Prostate gland (tissue), 2 donors: ENCODE measurements around the gene S100A6. TPM values are rescaled to one million over a fixed set of nuclear protein-coding genes. Genes with fewer than 3 reads are reported as not detected.
A peak's percentile ranks its signal among the peaks of the same experiment; 100 is the strongest.

ENCODE experiments used
- DNase-seq: peaks from one replicate; pipeline ENCODE4 v3.0.0-alpha.2; 2019; ENCODE audit warnings: low spot score
- H3K27ac ChIP-seq, 2 donors: fragments of 200-600 bp; sonication (generic); 2 replicates each; pipeline ENCODE4 v1.5.1; 2017 to 2019
- H3K27me3 ChIP-seq: fragments of 200-600 bp; sonication (generic); replicated peaks from 2 replicates; pipeline ENCODE4 v1.5.1; 2019; ENCODE audit not compliant: insufficient read depth
- H3K36me3 ChIP-seq, 2 donors: fragments of 200-600 bp; sonication (generic); 1 replicate in 1 of 2; 2 replicates in 1 of 2; pipeline versions ENCODE4 v1.5.1 to v1.8.1; 2017 to 2019
- H3K4me1 ChIP-seq: fragments of 200-600 bp; sonication (generic); replicated peaks from 2 replicates; pipeline ENCODE4 v1.5.1; 2019
- H3K4me3 ChIP-seq, 2 donors: fragments of 200-600 bp; sonication (generic); 2 replicates each; pipeline ENCODE4 v1.5.1; 2017 to 2019
- H3K9me3 ChIP-seq: fragments of 200-600 bp; sonication (generic); 2 replicates; pipeline ENCODE4 v1.5.1; 2017
- POLR2A ChIP-seq: fragments of 450-650 bp; IDR thresholded peaks from one replicate; pipeline ENCODE4 v1.6.1; 2016; ENCODE audit warnings: antibody characterized with exemption, mild to moderate bottlenecking
- POLR2AphosphoS5 ChIP-seq: sonication (generic); formaldehyde crosslinking; IDR thresholded peaks from one replicate; pipeline ENCODE4 v1.6.1; 2017; ENCODE audit warnings: antibody characterized with exemption
- whole genome bisulfite sequencing: methylation state at CpG from one replicate; pipeline ENCODE4 v1.1.5; 2018; 5-methylcytosine and 5-hydroxymethylcytosine counted together
- intact Hi-C: fragments of 100-400 bp; cut with DNase I; formaldehyde crosslinking; loops from one replicate; pipeline ENCODE4 v1.14.2; 2022
- total RNA-seq, 2 donors: library from RNA; depleted of rRNA; stranded (reverse); fragments of >200 nt; gene quantifications; one replicate each; pipeline ENCODE4 v1.1.0, GENCODE V29; 2016
- TF ChIP-seq, protein P1 (sequence below), 4 experiments: fragments of 200-600 bp in 2 of 4; fragments of 450-650 bp in 2 of 4; sonication (generic) in 2 of 4; IDR thresholded peaks; 1 replicate in 3 of 4; 2 replicates in 1 of 4; pipeline ENCODE4 v1.5.1; 2016 to 2019; ENCODE audit warnings: antibody characterized with exemption in 4 of 4, mild to moderate bottlenecking in 2 of 4, moderate library complexity in 2 of 4

The S100A6 gene
- total RNA-seq, 2 donors from 2014 or later: 184 to 279 TPM

- DNase-seq: peak; percentile 83
- Histone ChIP-seq H3K27ac (peak overlapping the region; percentile 66 to 86), H3K4me3 (no peak overlapping the region), H3K27me3 (no peaks in the 10 kb centered on the region), H3K4me1 (peaks cover 3% of the 10 kb centered on the region), H3K36me3 (no peaks in the 10 kb centered on the region), H3K9me3 (no peaks in the 10 kb centered on the region)
- intact Hi-C loops: loop anchor here (1.0 to 5.0 kb wide), 3 partner anchors 35 to 216 kb away; no protein-coding TSS in a partner anchor
- TF ChIP-seq POLR2A: peak; percentile 24
- peak; percentile 79 for TF ChIP-seq POLR2AphosphoS5
- TF ChIP-seq, protein P1, sequence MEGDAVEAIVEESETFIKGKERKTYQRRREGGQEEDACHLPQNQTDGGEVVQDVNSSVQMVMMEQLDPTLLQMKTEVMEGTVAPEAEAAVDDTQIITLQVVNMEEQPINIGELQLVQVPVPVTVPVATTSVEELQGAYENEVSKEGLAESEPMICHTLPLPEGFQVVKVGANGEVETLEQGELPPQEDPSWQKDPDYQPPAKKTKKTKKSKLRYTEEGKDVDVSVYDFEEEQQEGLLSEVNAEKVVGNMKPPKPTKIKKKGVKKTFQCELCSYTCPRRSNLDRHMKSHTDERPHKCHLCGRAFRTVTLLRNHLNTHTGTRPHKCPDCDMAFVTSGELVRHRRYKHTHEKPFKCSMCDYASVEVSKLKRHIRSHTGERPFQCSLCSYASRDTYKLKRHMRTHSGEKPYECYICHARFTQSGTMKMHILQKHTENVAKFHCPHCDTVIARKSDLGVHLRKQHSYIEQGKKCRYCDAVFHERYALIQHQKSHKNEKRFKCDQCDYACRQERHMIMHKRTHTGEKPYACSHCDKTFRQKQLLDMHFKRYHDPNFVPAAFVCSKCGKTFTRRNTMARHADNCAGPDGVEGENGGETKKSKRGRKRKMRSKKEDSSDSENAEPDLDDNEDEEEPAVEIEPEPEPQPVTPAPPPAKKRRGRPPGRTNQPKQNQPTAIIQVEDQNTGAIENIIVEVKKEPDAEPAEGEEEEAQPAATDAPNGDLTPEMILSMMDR (IDR thresholded peaks at IDR 0.05): peak; percentile 96 to 99 (median 98)
- 15% methylated on average over 25 of the region's 25 CpGs for WGBS
Measured at GRCh38 chr1:153568367-153569099, 32.7 kb upstream of the S100A6 start.

- no peak for TF ChIP-seq POLR2A
- TF ChIP-seq POLR2AphosphoS5: no peak
- TF ChIP-seq, protein P1 (IDR thresholded peaks at IDR 0.05): no peak
- Histone ChIP-seq H3K27ac (peak overlapping the region; percentile 86), H3K4me3 (no peak overlapping the region), H3K36me3 (no peaks in the 10 kb centered on the region), H3K27me3 (no peaks in the 10 kb centered on the region), H3K9me3 (no peaks in the 10 kb centered on the region), H3K4me1 (peaks cover 3% of the 10 kb centered on the region)
- 74% methylated on average over 22 of the region's 22 CpGs for WGBS
- intact Hi-C loops: loop anchor here (1.0 to 5.0 kb wide), 3 partner anchors 34 to 215 kb away; no protein-coding TSS in a partner anchor
- no peak for DNase-seq
Measured at GRCh38 chr1:153567621-153568366, 32.0 kb upstream of the S100A6 start.

DNA sequence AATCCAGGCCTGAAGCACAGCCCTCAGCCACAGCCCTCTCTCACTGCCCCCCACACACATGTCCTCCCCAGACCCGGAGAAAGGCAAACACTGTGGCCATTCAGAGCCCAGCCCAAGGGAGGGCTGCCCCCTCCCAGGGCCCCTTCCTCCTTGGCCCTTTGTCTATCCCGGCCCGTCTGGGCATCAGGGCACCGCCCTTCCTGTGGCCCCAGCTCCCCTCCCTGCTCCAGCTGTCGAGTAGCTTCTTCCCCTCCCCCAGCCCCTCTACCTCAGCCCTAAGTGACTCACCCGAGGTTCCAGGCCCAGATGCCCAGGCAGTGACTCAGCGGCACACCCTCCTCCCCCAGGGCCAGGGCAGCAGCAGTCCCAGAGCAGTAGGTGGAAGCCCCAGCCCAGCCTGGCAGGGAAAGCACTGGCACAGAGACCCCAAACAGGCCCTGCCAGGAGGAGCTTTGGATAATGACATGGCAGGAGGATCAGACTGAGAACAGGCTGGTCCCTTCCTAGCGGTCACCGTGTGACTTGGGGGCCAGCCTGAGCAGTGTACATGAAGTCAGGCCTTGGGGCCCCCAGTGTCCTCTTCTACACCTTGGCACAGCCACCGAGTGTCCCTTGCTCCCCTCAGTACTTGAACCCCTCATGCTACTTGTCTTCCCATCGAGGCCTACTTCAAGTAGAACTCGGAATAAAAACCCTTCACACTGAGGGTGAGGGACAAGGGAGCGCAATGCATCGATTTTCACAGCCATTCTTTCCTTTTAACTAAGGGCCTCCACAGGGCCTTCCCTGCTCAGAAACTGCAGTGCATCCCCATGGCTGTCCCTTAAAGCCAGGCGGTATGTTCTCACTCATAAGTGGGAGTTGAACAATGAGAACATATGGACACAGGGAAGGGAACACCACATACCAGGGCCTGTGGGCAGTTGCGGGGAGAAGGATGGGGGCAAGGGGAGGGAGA lies 30.9 kb upstream of the S100A6 start:
- H3K36me3 ChIP-seq: no peaks in the 10 kb centered on the region
- H3K4me1 ChIP-seq: peaks cover 3% of the 10 kb centered on the region
- H3K27ac ChIP-seq: peak overlapping the region; percentile 86
- no peaks in the 10 kb centered on the region for H3K27me3 ChIP-seq
- peak; percentile 88 for TF ChIP-seq POLR2AphosphoS5
- peak; percentile 67 for TF ChIP-seq POLR2A
- TF ChIP-seq, protein P1 (IDR thresholded peaks at IDR 0.05): peak in 1 of 4 experiments; percentile 13
- H3K9me3 ChIP-seq: no peaks in the 10 kb centered on the region
- intact Hi-C loops: loop anchor here (5.0 kb wide), 1 partner anchor 214 kb away; no protein-coding TSS in a partner anchor
- WGBS: 38% methylated on average over 16 of the region's 16 CpGs
- no peak overlapping the region for H3K4me3 ChIP-seq
- DNase-seq: peak; percentile 95

GRCh38 chr1:153565529-153566374 lies 30.0 kb upstream of the S100A6 start, which contains the start of gene S100A2:
S100A2 (minus strand) TSS chr1:153565844; CDS start chr1:153563877, 1,967 bp downstream.
- TF ChIP-seq POLR2A (no peak), POLR2AphosphoS5 (no peak)
- TF ChIP-seq, protein P1 (IDR thresholded peaks at IDR 0.05): peak in 1 of 4 experiments; percentile 15
- peaks cover 3% of the 10 kb centered on the region for H3K4me1 ChIP-seq
- intact Hi-C loops: loop anchor here (5.0 kb wide), 1 partner anchor 213 kb away; no protein-coding TSS in a partner anchor
- WGBS: 28% methylated on average over 8 of the region's 8 CpGs
- no peaks in the 10 kb centered on the region for H3K36me3 ChIP-seq
- H3K9me3 ChIP-seq: no peaks in the 10 kb centered on the region
- H3K27me3 ChIP-seq: no peaks in the 10 kb centered on the region
- DNase-seq: peak; percentile 46
- H3K27ac ChIP-seq: peak within 1 kb of the TSS; percentile 86
- no peak within 1 kb of the TSS for H3K4me3 ChIP-seq
